Measurements from ENCODE around the gene ATE1.

DNA sequence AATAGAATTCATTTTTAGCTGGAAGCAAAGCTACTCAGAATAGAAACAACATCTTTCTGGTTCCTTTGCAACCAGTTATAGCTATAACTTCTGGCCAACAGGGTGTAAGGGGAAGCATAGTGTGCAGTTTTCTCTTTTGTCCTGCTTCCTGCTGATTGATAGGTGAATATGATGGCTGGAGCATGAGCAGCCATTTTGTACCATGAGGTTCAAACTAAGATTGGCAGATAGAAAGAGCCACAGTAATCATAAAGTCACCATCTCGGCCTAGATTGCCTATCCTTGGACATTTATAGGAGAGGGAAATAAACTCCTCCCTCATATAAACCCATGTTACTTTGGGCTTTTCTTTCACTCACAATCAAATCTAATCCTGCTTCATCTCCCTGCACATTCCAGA is 227.4 kb downstream of the ATE1 start:
- TF ChIP-seq POLR2A (IDR thresholded peaks at IDR 0.05): no peak
- TF ChIP-seq CTCF (IDR thresholded peaks at IDR 0.05): no peak

Data from heart left ventricle (tissue), 13 donors.